ENCODE results near the gene FAM83C. TPM values are rescaled to one million over a fixed set of nuclear protein-coding genes. Genes with fewer than 3 reads are reported as not detected.

FAM83C gene
- not detected in 2 replicates for total RNA-seq (2014; rRNA removed; shearing (Covaris generic))

DNA sequence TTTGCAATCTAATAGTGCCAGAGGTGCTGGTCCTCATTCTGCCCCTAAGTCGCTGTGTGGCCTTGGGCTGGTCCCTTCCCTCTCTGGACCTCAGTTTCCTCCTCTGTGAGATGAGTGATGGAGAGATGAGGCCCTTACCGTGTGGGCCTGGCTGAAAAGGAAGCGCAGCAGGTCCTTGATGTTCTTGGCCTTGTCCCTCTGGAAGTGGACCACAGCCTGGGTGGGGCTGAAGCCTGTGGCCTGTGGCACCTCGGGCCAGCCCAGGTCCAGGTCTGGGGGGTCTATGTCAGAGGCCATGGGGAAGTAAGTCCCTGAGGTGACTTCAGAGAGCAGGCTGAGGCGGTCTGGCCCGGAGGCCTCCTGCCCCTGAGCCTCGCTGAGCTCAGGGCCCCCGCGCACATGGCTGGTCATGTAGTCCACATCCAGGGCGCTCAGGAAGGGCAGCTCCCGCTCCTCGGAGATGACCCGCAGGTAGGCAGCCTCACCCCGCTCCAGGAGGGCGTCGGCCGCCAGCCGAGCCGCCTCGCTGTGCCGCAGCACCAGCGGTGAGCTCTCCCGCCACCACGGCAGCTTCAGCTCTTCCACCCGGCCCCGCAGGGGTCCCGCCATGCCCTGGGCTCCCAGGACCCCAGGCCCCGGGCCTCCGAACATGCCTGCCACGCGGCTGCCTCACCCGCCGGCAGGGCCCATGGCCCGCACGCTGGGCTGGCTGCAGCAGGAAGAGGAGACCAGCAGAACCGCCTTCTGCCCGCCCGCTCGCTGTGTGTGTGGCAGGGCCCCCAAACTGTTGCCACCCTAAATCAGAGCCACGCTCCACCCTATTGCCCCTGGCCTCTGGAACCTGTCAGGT lies at the start of gene FAM83C:
TSS of gene FAM83C (minus strand) at position 772 of the 850 bp plus-strand sequence. CDS start at position 651, 121 bp downstream.
- no peak for DNase-seq (ENCODE audit: low read depth)

DNA sequence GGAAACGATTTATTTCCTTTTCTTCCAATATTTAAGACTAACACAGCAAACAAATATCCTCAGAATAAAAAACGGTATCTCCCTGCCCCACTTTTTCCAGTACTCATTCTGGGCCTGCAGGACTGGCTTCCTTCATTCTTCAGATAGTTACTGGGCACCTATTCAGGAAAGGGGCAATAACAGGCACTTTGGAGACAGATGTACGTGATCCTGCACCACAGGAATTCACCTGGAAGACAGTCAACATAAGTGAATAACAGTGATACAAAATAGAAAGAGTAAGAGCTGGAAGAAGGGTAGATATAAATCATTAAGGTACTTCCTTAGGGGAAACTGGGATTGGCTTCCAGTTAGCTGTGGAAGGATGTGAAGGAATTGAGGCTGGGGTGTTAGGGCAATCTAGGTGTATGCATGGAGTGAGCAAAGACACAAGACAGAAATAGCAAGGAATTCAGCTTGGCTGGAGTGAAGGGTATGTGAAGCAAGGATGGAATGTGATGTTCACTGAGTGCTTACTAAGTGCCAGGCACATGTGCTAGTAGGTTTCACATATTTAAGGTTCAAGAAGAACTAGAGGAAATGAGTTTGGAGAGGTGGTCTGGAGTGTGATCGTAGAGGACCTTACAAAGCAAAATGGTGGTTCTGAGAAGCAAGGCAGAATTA lies 49.3 kb upstream of the FAM83C start:
- no peak for DNase-seq (ENCODE audit: low read depth)

DNA sequence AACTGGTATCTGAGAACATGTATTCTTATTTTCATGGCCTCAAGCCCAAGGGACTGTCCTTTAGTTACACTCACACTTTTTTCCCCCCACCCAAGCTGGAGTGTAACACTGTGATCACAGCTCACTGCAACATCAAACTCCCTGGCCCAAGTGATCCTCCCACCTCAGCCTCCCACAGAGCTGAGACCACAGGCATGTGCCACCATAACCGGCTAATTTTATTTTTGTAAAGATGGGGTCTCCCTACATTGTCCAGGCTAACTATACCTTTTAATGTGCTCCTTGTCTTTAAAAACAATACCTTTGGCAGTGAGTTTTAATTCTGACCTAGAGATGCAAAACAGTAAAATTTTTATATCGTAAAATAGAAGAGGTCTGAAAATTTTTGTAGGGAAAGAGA lies 48.2 kb upstream of the FAM83C start:
- DNase-seq (ENCODE audit: low read depth): no peak

DNA sequence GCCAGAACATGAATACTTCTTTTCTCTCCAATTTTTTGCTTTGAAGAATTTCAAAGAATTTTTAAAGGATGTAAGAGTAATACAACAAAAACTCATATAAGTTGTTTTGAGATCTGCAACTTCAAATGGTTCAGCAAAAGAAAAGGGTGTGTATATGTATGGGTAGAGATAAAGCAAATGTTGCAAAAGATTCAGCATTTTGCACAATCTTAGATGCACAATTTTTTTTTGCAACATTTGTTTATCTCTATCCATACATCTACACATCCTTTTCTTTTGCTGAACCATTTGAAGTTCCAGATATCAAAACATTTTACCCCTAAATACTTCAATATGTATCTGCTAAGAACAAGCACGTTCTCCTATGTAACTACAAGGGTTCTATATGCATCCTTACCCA lies 47.4 kb upstream of the FAM83C start:
- DNase-seq (ENCODE audit: low read depth): no peak

DNA sequence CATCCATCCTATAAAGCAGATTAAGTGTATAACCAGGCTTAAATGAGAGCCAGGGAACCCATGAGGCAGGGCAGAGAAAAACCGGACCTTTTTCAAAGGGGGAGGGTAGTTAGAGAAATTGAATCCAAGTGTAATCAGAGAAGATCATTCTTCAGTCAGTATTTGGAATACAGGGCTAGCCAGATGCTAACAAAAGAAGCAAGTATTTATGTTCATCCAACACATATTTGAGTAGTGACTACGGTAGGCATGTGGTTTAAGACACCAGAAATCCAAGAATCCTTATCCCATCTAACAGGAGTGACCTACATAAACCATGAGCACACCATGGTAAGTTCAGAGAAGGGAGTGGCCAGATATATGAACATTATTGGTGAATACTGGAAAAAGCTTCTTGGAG lies 46.8 kb upstream of the FAM83C start:
- DNase-seq (ENCODE audit: low read depth): peak; percentile 94

DNA sequence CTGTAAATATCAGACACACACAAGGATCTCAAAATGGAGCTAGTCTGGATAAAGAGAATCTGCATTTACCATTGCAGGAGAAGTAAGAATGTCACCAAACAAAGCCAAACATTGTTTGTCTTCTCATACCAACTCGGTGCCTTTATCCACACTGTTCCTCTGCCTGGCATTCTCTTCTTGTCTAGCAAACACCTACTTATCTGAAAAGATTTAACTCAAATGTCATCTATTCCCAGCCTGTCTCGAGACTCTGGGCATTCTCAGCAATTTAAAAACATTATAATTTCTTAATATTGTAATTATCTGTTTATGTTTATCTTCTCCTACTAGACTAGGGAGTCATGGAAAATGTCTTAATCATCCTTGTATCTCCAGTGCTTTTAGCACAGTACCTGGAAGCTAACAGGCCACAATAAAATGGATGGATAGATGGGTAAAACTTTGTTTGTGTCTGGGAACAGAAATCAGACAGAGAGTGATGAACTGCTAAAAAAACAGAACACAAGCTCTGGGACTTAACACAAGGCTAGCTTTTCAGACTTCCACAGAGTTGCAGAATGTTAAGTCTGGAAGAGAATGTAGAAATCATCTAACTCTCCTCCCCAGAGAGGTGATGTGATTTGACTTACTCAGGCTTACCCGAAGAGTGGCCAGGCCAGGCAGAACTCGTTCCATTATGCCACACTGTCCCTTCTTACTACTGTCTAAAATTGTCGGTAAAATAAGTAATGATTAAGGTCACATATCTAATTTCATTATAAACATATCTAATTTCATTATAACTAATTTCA lies 42.3 kb upstream of the FAM83C start:
- no peak for DNase-seq (ENCODE audit: low read depth)

DNA sequence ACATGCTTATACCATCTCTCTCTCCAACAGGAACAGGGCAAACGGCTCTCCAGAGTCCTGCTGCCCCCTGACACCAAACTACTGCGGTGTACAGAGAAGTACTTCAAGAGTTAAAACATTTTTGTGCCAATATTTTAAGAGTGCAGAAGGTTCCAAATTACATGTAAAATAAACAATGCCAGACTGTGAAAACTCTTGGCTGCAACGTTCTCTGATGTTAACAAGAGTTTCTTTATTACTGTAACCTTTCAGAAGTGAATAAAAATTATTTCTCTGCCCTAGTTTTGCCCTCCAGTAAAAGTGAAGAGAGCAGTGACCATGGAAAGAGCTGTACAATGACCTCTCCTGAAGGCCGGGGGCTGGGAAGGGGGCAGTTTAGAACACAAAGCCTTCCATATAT lies 41.4 kb upstream of the FAM83C start:
- DNase-seq (ENCODE audit: low read depth): no peak

DNA sequence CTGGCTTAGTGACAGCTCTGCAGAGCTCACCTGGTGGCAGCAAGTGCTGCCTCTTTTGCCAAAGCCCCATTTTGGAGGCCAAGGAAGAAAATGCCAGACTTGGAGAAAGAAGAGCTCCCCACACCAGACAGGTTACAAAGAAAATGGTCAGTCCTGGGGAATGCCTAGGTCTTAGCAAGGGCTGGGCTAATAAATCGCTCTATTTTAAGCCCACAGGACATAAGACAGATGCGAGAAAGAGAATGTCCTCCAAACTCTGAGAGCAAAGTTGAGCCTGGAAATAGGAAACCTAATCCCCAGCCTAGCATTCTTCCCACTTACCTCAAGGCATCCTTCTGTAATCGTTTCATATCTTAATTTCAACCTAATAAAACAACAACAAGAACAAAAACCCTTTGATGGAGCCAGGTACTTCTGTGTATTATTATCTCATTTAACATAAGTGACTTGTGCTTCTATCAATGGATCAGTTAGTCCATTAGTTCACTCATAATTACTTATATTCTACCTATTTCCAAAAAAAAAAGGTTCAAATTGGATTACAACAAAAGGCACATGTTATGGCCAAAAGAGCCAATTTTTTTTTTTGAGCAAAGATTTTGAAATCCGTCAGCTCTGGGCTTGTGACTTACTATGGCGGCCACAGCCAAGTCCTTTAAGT lies 40.4 kb upstream of the FAM83C start:
- DNase-seq (ENCODE audit: low read depth): no peak

DNA sequence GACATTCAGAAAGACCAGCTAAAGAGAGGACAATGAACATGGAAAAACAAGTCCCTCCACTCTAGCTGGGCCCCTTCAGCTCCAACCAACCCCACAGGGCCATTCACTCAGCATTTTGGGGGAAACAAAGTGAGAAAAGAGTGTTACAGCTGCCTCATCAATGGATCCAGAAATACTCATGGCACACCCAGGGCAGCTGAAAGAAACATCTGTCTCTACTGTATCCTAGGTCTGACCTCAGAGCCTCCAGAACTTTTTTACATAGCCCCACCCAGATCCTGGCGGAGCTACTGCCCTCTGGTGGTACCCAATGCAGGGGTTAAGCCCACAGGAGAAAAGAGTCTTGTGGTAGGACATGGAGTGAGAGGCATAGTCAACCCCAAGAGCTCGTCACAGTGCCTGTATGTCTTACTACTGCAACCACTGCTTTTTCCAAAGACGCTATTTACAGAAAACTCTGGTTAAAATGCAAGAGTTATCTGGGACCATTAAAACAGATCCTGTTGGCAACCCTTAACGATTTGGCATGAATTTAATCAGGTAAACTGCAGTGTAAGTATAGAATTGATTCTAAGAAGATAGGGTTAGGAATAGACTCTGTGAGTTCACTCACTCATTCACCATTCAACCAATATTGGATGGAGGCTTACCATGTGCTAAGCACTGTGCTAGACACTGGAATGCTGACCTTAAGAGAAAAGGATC lies 37.4 kb upstream of the FAM83C start:
- DNase-seq (ENCODE audit: low read depth): peak; percentile 86

DNA sequence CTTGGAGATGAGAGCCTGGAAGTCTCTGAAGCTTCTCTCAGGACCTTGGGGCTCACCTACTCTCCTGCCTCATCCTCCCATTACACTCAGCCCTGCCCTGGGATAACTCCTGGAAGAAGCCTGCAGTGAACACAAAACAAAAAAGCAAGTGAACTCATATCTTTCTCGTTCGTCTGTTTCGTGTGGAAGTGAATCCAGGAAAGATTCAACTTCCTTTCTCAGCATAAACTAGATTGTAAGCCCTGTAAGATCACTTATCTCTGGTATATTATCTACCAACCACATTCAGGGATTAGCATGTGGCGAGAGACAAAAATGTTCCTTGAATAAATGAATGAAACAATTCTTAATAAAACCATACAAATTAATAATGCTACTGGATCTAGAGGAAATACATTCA lies 36.5 kb upstream of the FAM83C start:
- DNase-seq (ENCODE audit: low read depth): no peak

DNA sequence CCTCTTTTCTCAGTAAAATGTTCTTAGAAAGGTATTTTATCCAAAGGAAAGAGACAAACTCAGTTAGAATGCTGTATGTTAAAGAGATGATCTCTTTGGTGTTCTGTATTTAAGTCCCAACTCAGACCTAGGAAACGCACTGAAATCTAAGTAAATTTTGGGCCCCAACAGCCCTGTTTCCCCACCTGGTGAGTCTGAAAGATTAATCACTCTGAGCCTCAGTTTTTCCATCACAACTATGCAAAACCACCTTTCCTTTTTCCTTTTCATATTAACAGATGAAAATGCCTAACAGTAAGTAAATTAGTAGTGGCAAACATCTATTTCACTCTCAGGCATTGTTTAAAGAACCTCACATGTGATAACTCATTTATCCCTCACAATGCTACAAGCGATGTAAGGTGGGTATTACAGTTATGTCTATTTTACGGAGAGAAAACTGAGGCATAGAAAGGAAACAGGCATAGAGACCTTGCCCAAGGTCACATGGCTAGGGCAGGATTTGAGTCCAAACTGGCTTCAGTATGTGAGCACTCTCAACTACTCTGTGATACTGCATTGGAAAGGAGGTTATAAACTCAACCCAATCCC lies 36.0 kb upstream of the FAM83C start:
- DNase-seq (ENCODE audit: low read depth): no peak

DNA sequence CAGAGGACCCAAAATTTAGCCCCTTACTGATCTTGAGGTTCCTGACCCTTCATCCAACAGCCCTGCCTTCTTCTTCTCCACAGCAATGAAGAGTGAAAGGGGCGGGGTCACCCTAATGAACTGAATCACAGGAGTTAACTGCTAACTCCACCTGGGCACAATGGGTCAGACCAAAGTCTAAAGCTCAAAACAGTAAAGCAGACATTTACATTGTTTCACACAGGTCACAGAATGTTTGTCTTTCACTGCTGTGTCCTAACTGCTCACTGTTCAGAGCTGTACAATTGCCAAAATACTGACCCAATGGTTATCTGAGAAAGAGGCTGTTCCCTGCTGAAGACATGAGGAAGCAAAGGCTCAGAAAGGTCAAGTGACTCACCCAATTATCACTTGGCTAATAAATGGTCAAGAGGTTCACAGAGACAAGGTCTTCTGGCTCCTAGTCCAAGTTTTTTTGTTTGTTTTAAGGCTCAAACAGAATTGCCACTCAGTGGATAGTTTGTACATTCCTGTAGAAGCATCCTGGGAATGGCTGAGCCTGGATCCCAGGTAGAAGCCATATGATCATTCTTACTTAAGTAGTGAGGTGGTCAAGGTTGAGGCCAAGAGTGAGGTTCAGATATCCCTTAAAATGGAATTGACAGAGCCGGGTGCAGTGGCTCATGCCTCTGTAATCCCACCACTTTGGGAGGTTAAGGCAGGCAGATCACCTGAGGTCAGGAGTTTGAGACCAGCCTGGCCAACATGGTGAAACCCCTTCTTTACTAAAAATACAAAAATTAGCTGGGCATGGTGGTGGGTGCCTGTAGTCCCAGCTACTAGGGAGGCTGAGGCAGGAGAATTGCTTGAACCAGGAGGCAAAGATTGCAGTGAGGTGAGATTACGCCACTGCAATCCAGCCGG lies 35.1 kb upstream of the FAM83C start:
- peak; percentile 87 for DNase-seq (ENCODE audit: low read depth)

DNA sequence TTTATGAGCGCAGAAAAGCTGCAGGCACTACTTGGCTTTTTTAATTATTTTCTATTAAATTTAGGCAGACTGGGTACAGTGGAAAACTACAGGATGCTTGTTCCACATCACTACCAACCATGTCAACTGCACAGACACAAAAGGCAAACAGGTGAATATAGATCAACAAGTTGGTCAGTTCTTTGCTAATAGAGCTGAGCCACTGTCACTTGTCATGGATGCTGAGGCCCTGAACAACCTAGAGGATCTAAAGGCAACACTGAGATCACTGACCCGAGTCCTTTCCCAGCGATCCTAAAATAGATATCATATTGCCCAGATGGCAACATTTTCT lies 34.5 kb upstream of the FAM83C start:
- DNase-seq (ENCODE audit: low read depth): no peak

DNA sequence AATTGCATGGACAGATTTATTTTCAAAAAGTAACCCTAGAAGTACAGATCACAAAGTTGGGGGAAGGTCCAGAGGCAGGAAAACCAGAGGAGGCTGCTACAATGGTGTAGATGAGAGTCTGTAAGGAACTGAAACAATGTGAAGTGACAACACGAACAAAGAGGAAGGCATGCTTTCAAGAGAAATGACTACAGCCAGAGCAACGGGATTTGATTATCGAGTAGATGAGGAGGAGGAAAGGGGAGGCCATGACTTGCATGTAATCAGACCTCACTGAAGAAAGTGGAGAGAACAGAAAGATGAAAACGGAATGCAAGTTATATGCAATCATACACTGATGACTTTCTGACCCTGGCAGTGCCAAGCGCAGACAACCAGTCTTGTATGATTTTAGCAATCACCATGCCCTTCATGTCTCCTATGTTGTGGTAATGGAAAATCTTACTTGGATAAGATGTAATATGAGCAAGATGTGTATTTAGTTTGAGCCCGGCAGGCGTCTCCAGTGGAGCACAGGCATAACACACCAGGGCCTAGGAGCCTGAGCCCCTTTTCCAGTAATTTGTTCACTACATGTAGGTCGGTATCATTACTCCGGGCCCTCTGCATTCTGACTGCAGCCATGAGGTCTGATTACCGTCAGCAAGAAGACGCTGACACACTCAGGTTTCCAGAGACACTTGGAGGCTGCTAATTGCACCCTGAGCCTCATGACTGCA lies 34.0 kb upstream of the FAM83C start:
- no peak for DNase-seq (ENCODE audit: low read depth)

DNA sequence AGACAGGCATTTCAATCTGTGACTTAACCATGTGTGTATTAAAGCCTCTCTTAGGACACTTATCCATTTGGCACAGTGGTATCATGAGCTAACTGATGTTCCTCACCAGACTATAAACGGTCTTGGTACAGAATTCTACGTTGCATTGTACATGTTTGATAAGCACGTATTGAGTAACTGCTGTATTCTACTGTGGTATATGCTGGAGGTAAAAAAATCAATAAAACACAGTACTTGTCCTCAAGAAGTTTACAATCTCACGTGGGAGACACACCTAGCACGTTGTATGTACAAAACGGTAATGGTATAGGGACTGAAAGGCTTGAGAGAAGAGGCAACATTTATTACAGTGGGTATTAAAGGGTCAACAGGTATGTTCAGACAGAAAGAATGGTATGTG lies 33.2 kb upstream of the FAM83C start:
- no peak for DNase-seq (ENCODE audit: low read depth)

DNA sequence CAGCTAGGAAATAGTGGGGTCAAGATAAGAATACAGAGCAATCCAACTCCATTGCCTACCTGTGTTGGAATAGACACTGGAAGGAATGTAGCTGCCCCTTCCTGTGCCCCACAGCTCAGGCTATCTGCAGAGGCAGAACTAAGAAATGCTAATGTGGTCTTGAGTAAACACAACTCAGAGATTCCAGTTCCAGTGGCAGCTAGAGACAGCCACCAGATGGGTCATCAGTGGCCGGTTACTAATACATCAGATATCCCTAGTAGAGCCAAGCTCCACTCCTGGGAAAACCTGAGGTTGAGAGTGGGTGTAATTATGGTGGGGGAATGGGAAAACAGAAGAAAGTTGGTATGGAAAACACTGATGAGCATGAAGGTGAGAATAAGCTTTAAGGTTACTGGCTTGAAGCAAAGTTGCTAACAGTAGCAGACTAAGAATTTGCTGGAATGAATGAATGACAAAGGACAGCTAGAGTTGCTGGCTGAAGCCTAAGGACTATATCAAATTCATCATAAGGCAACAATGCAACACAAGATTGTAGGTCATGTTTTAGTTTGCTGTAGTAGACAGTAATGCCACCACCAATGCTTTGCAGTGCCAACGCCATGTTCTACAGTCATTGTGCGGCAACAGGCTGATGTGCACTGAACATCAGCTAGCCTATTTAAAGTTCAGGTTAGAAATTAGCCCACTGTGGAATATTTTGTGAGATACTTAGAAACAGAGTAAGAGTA lies 28.3 kb upstream of the FAM83C start:
- peak; percentile 96 for DNase-seq (ENCODE audit: low read depth)

DNA sequence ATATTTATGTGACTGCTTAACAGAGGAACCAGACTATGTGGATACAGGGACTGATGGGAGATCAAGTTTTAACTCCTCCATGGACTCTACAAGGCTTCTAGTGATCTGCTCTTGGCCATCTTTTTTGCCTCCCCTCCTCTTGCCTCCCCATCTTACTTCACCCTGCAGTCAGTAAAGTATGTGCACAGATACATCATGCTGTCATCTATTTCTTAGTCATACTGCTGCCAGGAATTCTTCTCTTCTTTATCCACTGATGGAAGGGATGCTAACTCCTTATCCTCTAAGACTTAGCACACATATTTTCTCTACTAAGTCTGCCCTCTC lies 27.6 kb upstream of the FAM83C start:
- DNase-seq (ENCODE audit: low read depth): peak; percentile 72

DNA sequence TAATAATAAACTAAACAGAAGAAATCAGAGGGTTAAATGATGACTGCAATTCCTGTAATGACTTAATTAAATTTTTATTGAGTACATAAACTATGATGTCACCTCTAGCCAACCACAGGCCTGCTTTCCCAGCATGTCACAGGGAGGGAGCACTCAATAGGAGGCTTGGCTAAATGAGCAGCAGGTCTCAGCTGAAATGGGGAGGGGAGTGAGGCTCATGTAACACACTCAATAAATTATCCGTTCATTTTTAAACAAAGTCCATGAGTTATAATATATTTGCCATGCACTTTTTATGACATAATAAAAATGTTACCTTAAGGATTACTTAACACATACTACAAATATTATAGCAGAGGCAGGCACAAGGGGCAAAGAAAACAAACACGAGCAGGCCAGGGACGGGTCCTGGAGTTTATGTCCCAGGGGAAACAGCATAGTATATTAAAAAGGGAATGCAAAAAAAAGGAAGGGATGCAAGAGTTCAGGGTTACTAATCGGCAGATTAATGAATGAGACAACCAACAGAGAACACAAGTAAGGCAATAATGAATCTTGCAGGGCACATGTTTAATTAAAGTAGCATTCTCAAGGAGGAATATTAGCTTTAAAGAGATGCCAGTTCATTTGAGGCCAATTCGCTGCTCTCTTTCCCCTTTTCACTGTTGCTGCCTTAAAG lies 27.1 kb upstream of the FAM83C start:
- no peak for DNase-seq (ENCODE audit: low read depth)

All from RPMI7951 (cell line).